Hematopoietic multipotent progenitor cell treated with erythropoietin and hydrocortisone succinate and interleukin-3 and kit ligand, for 17 days (in vitro differentiated cells): Measurements from ENCODE around the gene SPOCD1.

Experiments used
- DNase-seq: peaks from one replicate; pipeline ENCODE4 v3.0.0-alpha.2; 2015; ENCODE audit warnings: low spot score

The SPOCD1 gene

GRCh38 chr1:31787261-31787660 lies 28.6 kb downstream of the SPOCD1 start:
- DNase-seq = no peak

DNA sequence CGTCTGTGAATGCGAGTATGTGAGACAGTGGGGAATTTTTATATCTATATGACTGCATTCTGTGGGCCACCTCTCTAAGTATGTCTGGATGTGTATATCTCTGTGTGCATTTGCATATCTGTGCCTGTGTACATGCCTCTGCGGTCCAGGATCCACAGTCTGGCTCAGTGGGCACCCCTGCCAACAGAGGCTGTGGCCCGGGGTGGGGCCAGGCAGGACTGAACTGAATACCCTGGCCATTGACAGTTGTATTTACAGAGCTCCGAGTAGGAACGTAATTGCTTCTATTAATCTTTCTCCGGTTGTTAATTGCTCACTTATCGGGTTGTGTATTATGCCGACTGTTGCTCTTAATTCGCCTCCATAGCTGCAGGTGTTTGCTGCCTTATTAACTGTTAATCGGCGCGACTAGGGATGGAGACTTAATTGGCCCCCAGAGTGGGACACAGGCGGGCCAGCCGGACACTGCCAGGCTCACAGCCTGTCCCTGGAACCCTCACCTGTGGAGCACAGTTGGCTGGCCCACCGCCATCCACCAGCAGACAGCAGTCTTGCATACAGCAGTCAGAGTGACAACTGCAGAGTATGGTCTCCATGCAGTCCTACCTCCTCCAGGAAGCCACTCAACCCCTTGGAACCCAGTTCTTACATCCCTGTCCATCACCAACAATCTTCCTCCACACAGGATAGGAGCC lies 29.3 kb downstream of the SPOCD1 start:
- DNase-seq = no peak

GRCh38 chr1:31785947-31786290 lies 29.9 kb downstream of the SPOCD1 start:
- no peak for DNase-seq

DNA sequence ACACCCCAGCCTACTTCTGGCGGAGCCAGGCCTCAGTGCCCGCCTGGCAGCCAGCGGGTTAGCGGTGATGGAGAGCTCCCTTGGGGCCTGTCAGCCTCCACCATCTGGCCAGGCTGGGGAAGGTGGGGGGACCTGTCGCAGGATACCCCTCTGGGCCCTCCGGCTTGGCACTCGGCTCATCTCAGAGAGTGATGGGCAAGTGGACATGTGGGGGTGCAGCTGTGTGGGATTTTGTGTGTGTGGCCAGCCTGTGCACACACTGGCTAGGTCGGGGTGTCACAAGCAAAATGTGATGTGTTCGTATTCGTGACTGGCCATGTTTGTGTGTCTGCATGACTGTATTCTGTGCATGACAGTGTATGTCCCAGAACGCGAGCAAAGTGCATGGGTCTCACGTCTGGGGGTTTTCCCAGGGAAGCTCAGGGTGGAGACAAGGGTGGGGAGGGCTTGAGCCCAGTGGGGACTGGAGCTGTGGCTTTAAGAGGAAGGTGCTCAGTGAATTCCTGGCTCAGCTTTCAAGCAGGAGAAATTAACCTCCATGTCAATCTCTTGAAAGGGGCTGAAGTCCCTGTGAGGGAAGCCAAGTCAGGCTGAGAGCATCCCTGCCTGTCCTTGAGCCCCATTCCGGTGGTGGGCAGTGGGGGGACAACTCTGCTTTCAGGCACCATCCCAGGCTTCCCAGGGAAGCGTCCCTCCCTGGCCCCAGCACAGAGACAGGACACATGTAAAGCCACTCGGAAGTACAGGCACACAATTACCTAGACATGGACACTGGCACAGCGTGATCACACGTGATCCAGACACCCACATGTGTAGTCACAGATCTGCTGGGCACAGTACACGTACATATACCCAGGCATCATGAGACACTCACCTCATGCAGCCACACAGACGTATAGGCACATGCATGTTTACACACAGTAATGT lies 30.5 kb downstream of the SPOCD1 start:
- DNase-seq = no peak

DNA sequence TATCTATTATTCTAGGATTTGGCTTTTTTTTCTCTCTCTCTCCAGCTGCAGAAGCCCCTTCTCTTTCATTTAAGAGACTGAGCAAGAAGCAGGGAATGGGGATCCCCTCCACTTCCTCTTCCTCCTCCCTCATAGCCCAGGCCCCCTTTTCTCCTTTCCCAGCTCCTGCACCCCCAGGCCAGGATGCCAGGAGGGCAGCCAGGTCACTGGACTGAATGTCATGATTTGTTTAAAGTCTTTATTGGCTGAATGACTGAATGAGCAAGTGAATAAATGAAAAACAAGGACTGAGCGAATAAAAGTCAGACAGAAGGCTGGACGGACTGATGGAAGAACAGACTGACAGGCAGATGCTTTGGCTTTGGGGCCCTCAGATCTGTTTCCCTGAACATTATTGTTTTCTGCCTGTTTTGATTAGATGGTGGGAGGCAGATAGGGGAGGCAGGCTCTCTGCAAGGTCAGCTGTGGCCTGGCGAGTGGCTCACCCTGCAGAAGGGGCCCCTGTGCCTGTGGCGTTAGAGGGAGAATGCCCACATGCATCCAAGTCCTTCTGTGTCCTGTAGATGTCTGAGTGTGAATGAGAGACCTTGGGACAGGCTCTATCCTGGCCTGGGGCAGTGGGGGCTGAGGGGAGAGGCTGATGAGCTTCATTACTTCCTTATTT lies 31.3 kb downstream of the SPOCD1 start:
- DNase-seq = no peak

GRCh38 chr1:31783846-31784245 lies 32.0 kb downstream of the SPOCD1 start:
- no peak for DNase-seq

- DNase-seq = no peak
Observed at GRCh38 chr1:31782421-31783410, 33.1 kb downstream of the SPOCD1 start.

DNA sequence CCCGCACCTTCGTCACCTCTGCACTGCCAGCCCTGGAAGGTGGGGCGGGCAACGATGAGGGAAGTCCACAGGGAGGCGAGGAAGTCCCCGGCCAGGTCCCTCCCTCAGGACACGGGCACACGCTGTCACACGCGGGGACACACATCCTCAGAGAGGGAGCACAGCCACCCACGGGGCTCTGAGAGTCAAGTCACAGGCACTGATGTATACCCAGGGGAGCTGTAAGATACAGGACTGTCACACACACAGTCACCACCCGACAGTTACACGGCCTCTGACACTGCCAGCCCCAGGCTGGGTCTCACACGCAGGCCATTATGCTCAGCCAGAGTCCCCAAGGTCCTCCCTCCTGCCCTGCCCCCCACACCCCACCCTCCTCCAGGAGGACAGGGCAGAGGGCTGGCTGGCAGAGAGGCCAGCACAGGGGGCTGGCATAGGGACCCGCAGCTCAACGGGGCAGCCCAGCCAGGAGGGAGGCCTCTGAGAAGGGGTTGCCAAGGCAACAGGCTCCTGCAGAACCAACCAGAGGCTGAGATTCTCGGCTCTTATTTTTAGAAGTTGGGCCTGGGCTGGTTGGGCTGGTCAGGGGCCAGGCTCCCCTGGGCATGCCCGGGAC lies 34.0 kb downstream of the SPOCD1 start:
- DNase-seq = no peak

DNA sequence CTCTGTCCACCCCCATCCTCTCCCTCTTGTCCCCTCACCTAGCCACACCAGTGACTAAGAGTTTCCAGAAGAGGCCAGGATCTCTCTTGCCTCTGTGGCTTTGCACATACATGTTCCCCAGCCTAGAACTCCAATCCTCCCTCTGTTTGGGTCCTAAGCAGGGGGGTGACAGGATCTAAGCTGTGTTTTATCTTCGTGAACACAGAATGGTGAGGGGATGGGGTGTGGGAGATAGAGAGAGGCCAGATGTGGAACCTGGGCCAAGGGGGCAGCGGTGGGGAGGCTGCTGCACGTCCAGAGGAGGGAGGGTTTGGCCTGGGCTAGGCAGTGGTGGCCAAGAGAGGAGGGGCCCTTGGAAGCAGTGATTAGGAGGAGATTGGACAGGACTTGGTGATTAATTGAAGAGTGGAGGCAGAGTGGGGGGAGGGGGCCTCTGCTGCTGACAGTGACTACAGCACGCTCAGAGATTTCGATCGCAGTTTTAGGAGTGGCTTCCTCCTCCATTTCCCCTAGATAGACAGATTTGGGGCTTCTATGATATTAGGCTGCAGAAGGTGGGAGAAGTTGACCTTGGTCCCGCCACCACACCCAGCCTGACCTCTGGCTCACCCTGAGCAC lies 34.6 kb downstream of the SPOCD1 start:
- DNase-seq = no peak

DNA sequence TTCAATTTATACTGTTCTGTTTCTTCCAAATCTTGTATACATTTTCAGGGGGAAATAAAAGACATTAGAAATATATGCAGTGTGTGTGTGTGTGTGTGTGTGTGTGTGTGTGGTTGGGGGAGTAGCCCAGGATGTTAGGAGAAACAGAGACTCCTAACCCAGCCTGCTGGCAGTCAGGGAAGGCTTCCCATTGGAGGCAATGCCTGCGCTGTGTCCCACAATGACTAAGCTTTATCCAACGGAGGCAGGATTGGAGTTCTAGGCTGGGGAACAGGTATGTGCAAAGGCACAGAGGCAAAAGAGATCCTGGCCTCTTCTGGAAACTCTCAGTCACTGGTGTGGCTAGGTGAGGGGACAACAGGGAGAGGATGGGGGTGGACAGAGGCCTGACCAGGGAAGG lies 35.2 kb downstream of the SPOCD1 start:
- no peak for DNase-seq

DNA sequence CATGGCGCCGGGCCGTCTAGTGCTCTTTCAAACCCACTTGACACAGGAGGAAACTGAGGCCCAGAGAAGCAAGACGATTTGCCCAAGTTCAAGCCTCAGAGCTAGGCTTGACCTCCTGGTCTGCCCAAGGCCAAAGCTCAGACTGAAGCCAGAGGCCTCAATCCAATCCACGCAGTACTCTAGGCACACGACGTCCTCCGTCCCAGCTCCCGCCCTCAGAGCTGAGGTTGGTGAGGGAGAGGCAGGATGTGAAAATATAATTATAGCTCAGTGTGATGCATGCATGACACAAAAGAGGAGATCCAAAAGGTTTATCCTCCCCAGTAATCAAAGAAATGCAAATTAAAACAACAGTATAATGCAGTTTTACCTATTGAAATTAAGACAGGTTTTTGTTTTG lies 36.1 kb downstream of the SPOCD1 start:
- no peak for DNase-seq

GRCh38 chr1:31778763-31779488 lies 36.9 kb downstream of the SPOCD1 start:
- DNase-seq = no peak

GRCh38 chr1:31776516-31776915 lies 39.3 kb downstream of the SPOCD1 start:
- DNase-seq = no peak

GRCh38 chr1:31776032-31776431 lies 39.8 kb downstream of the SPOCD1 start:
- DNase-seq = no peak

GRCh38 chr1:31775210-31775999 lies 40.4 kb downstream of the SPOCD1 start:
- DNase-seq = no peak

- no peak for DNase-seq
Observed at GRCh38 chr1:31774495-31774894, 41.3 kb downstream of the SPOCD1 start.

GRCh38 chr1:31773861-31774260 lies 42.0 kb downstream of the SPOCD1 start:
- DNase-seq = no peak

GRCh38 chr1:31772669-31773248 lies 43.1 kb downstream of the SPOCD1 start:
- DNase-seq = no peak
